ENCODE results near the gene H3-3A. TPM values are rescaled to one million over a fixed set of nuclear protein-coding genes. Genes with fewer than 3 reads are reported as not detected.

The H3-3A gene
- total RNA-seq, 2 donors from 2014 or later, result 400 to 481 TPM

DNA sequence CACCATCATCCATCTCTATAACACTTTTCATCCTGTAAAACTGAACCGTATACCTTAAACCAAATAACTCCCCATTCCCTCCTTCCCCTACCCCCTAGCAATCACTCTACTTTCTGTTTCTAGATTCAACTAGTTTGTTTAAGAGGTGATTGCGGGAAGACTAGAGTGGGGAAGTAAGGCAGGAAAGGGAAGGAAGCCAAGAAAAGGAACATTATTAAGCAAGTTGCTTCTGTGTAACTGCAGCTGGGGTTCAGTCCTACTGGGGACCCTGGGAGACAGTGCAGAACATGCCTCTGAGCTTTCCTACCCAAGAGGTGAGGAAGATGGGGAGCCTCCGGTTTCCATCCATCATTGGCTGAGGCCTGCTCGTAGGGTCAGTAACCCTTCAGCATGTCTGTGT, 28.9 kb upstream of the H3-3A start:
- Histone ChIP-seq H3K9me3 (no peaks in the 10 kb centered on the region), H3K27me3 (replicated peaks; ENCODE audit: insufficient read depth) (no peaks in the 10 kb centered on the region), H3K4me3 (no peak overlapping the region), H3K4me1 (replicated peaks) (no peaks in the 10 kb centered on the region), H3K27ac (no peak overlapping the region), H3K36me3 (no peaks in the 10 kb centered on the region)
- intact Hi-C loops (cut with DNase I), result no loop called here
- no peak for DNase-seq (ENCODE audit: low spot score)
- WGBS, result 84% methylated on average over 4 of the region's 4 CpGs
- TF ChIP-seq POLR2A (IDR thresholded peaks at IDR 0.05) (no peak), CTCF (IDR thresholded peaks at IDR 0.05) (no peak), POLR2AphosphoS5 (IDR thresholded peaks at IDR 0.05) (no peak)

GRCh38 chr1:226033991-226034390, 28.5 kb upstream of the H3-3A start:
- TF ChIP-seq CTCF (IDR thresholded peaks at IDR 0.05) (no peak), POLR2AphosphoS5 (IDR thresholded peaks at IDR 0.05) (no peak), POLR2A (IDR thresholded peaks at IDR 0.05) (no peak)
- no peak overlapping the region for H3K27ac ChIP-seq
- H3K9me3 ChIP-seq, result no peaks in the 10 kb centered on the region
- H3K4me1 ChIP-seq (replicated peaks), result no peaks in the 10 kb centered on the region
- H3K27me3 ChIP-seq (replicated peaks; ENCODE audit: insufficient read depth), result no peaks in the 10 kb centered on the region
- intact Hi-C loops (cut with DNase I), result no loop called here
- H3K4me3 ChIP-seq, result no peak overlapping the region
- DNase-seq (ENCODE audit: low spot score), result no peak
- no peaks in the 10 kb centered on the region for H3K36me3 ChIP-seq

DNA sequence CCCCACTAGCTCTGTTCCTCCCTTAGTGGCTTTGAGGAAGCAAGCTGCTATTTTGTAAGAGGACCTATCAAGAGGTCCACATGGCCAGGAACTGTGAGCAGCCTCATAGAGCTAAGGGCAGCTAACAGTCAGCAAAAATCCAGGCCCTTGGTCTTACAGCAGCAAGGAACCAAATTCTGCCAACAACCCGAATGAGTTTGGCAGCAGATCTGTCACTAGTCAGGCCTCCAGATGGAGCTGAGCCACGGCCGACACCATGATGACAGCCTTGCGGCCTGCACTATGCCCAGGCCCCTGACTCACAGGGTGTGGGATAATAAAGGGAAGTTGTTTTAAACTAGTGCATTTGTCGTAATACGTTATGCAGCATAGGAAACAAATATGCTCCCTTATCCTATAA, 28.0 kb upstream of the H3-3A start:
- no peak overlapping the region for H3K4me3 ChIP-seq
- H3K9me3 ChIP-seq, result no peaks in the 10 kb centered on the region
- intact Hi-C loops (cut with DNase I), result no loop called here
- TF ChIP-seq CTCF (IDR thresholded peaks at IDR 0.05), result no peak
- no peak for TF ChIP-seq POLR2A (IDR thresholded peaks at IDR 0.05)
- peak; percentile 61 for TF ChIP-seq POLR2AphosphoS5 (IDR thresholded peaks at IDR 0.05)
- no peaks in the 10 kb centered on the region for H3K36me3 ChIP-seq
- WGBS, result 21% methylated on average over 6 of the region's 6 CpGs
- H3K27me3 ChIP-seq (replicated peaks; ENCODE audit: insufficient read depth), result no peaks in the 10 kb centered on the region
- peak overlapping the region in 1 of 2 donors; percentile 20 for H3K27ac ChIP-seq
- DNase-seq (ENCODE audit: low spot score), result peak; percentile 68
- H3K4me1 ChIP-seq (replicated peaks), result no peaks in the 10 kb centered on the region

DNA sequence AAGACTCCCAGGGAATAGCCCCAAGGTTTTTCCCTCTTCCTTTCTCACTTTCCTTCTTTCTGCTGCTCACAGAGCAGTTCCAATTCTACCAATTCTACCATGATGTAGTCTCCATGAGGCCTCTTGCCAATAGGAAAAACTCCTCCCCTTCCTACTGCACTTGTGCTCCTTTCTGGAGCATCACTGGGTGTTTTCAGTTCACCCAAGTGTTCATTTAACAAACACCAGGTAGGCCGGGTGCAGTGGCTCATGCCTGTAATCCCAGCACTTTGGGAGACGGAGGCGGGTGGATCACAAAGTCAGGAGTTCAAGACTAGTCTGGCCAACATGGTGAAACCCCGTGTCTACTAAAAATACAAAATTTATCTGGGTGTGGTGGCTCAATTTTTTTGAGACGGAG, 26.6 kb upstream of the H3-3A start:
- H3K4me1 ChIP-seq (replicated peaks), result no peaks in the 10 kb centered on the region
- no peak for DNase-seq (ENCODE audit: low spot score)
- H3K9me3 ChIP-seq, result no peaks in the 10 kb centered on the region
- 96% methylated on average over 5 of the region's 5 CpGs for WGBS
- H3K4me3 ChIP-seq, result no peak overlapping the region
- TF ChIP-seq POLR2A (IDR thresholded peaks at IDR 0.05), result no peak
- no peak for TF ChIP-seq CTCF (IDR thresholded peaks at IDR 0.05)
- TF ChIP-seq POLR2AphosphoS5 (IDR thresholded peaks at IDR 0.05), result no peak
- H3K36me3 ChIP-seq, result no peaks in the 10 kb centered on the region
- no peak overlapping the region for H3K27ac ChIP-seq
- intact Hi-C loops (cut with DNase I), result no loop called here
- H3K27me3 ChIP-seq (replicated peaks; ENCODE audit: insufficient read depth), result no peaks in the 10 kb centered on the region

DNA sequence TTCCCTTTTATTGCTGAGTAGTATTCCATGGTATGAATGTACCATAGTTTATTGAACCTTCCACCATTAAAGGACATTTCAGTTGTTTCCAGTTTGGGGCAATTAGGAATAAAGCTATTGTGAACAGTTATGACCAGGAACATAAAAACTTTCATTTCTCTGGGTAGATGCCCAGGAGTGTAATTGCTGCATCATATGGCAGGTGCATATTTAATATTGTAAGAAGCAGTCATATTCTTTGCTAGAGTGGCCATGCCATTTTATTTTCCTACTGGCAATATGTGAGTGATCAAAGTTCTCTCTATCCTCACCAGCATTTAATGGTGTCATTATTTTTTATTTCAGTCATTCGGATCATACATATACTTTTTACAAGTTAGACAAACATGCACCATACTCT, 23.9 kb upstream of the H3-3A start:
- H3K4me1 ChIP-seq (replicated peaks), result no peaks in the 10 kb centered on the region
- no peaks in the 10 kb centered on the region for H3K36me3 ChIP-seq
- no peak for DNase-seq (ENCODE audit: low spot score)
- no peak overlapping the region for H3K27ac ChIP-seq
- TF ChIP-seq POLR2AphosphoS5 (IDR thresholded peaks at IDR 0.05), result no peak
- no peak for TF ChIP-seq POLR2A (IDR thresholded peaks at IDR 0.05)
- no peak for TF ChIP-seq CTCF (IDR thresholded peaks at IDR 0.05)
- H3K27me3 ChIP-seq (replicated peaks; ENCODE audit: insufficient read depth), result no peaks in the 10 kb centered on the region
- WGBS, result 94% methylated on average over 1 of the region's 1 CpG
- H3K4me3 ChIP-seq, result no peak overlapping the region
- intact Hi-C loops (cut with DNase I), result no loop called here
- no peaks in the 10 kb centered on the region for H3K9me3 ChIP-seq
